Type B pancreatic cell (in vitro differentiated cells): ENCODE data around the gene SZT2. TPM values are rescaled to one million over a fixed set of nuclear protein-coding genes. Genes with fewer than 3 reads are reported as not detected.
A peak's percentile ranks its signal among the peaks of the same experiment; 100 is the strongest.
"Not testable (repeated sequence)": the region's sequence is repeated elsewhere in the genome, so short reads cannot be mapped to it uniquely, and the experiment has no call there.

Experiments
- DNase-seq: peaks from one replicate; pipeline ENCODE4 v3.0.0; 2021; ENCODE audit warnings: mixed read lengths; ENCODE audit not compliant: unreplicated experiment; ENCODE audit errors: extremely low spot score
- H3K27ac Mint-ChIP-seq: 2 replicates; pipeline ENCODE4 v1.8.0; 2021; ENCODE audit warnings: mild to moderate bottlenecking, mixed read lengths
- H3K27me3 Mint-ChIP-seq: 2 replicates; pipeline ENCODE4 v1.8.0; 2021; ENCODE audit warnings: mixed read lengths
- H3K36me3 Mint-ChIP-seq: 2 replicates; pipeline ENCODE4 v1.8.0; 2021; ENCODE audit warnings: mixed read lengths
- H3K4me1 Mint-ChIP-seq: one replicate; pipeline ENCODE4 v1.8.0; 2021; ENCODE audit warnings: mixed read lengths; ENCODE audit not compliant: unreplicated experiment
- H3K4me3 Mint-ChIP-seq: 2 replicates; pipeline ENCODE4 v1.8.0; 2021; ENCODE audit warnings: mild to moderate bottlenecking, mixed read lengths
- H3K9me3 Mint-ChIP-seq: 2 replicates; pipeline ENCODE4 v1.8.0; 2021; ENCODE audit warnings: mixed read lengths
- total RNA-seq: library from RNA; stranded (reverse); gene quantifications from 2 replicates; pipeline ENCODE4 v1.2.1, GENCODE V29; 2021; ENCODE audit warnings: low replicate concordance
- TF ChIP-seq, protein P1 (sequence below): fragments of 200-600 bp; sonication (generic); conservative IDR thresholded peaks from 2 replicates; pipeline ENCODE4 v1.5.0; 2021; ENCODE audit warnings: antibody characterized with exemption, mild to moderate bottlenecking

SZT2 gene
- total RNA-seq, 1 donor from 2014 or later, result 65.7 TPM

- Mint-ChIP-seq H3K9me3 (no peaks in the 10 kb centered on the region), H3K27me3 (no peaks in the 10 kb centered on the region), H3K4me1 (peaks cover 5% of the 10 kb centered on the region), H3K36me3 (peaks cover 19% of the 10 kb centered on the region), H3K4me3 (no peak overlapping the region), H3K27ac (peak overlapping the region; percentile 32)
- DNase-seq, result no peak
- TF ChIP-seq, protein P1, sequence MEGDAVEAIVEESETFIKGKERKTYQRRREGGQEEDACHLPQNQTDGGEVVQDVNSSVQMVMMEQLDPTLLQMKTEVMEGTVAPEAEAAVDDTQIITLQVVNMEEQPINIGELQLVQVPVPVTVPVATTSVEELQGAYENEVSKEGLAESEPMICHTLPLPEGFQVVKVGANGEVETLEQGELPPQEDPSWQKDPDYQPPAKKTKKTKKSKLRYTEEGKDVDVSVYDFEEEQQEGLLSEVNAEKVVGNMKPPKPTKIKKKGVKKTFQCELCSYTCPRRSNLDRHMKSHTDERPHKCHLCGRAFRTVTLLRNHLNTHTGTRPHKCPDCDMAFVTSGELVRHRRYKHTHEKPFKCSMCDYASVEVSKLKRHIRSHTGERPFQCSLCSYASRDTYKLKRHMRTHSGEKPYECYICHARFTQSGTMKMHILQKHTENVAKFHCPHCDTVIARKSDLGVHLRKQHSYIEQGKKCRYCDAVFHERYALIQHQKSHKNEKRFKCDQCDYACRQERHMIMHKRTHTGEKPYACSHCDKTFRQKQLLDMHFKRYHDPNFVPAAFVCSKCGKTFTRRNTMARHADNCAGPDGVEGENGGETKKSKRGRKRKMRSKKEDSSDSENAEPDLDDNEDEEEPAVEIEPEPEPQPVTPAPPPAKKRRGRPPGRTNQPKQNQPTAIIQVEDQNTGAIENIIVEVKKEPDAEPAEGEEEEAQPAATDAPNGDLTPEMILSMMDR, result no peak
These were observed 6.4 kb downstream of the SZT2 start for GRCh38 chr1:43396059-43396458.

GRCh38 chr1:43398227-43398626 lies 8.5 kb downstream of the SZT2 start:
- Mint-ChIP-seq H3K9me3 (no peaks in the 10 kb centered on the region), H3K4me1 (peaks cover 9% of the 10 kb centered on the region), H3K27ac (no peak overlapping the region), H3K36me3 (peaks cover 24% of the 10 kb centered on the region), H3K4me3 (no peak overlapping the region), H3K27me3 (no peaks in the 10 kb centered on the region)
- no peak for DNase-seq
- TF ChIP-seq, protein P1, result no peak

- not testable (repeated sequence) for H3K9me3 Mint-ChIP-seq, H3K27ac Mint-ChIP-seq, H3K27me3 Mint-ChIP-seq, H3K4me3 Mint-ChIP-seq, H3K4me1 Mint-ChIP-seq, DNase-seq
- peaks cover 33% of the 10 kb centered on the region for H3K36me3 Mint-ChIP-seq
These were observed 10.7 kb downstream of the SZT2 start for GRCh38 chr1:43400441-43400840.

- no peak for DNase-seq
- Mint-ChIP-seq H3K27me3 (no peaks in the 10 kb centered on the region), H3K36me3 (peaks cover 41% of the 10 kb centered on the region), H3K4me3 (no peak overlapping the region), H3K4me1 (peaks cover 9% of the 10 kb centered on the region), H3K9me3 (no peaks in the 10 kb centered on the region), H3K27ac (no peak overlapping the region)
- TF ChIP-seq, protein P1, result no peak
These were observed 12.6 kb downstream of the SZT2 start for GRCh38 chr1:43402089-43402865.

GRCh38 chr1:43404353-43404752 lies 14.7 kb downstream of the SZT2 start:
- Mint-ChIP-seq H3K36me3 (peaks cover 35% of the 10 kb centered on the region), H3K4me1 (peaks cover 9% of the 10 kb centered on the region), H3K9me3 (no peaks in the 10 kb centered on the region), H3K4me3 (no peak overlapping the region), H3K27me3 (no peaks in the 10 kb centered on the region), H3K27ac (no peak overlapping the region)
- DNase-seq, result no peak
- TF ChIP-seq, protein P1, result no peak

DNA sequence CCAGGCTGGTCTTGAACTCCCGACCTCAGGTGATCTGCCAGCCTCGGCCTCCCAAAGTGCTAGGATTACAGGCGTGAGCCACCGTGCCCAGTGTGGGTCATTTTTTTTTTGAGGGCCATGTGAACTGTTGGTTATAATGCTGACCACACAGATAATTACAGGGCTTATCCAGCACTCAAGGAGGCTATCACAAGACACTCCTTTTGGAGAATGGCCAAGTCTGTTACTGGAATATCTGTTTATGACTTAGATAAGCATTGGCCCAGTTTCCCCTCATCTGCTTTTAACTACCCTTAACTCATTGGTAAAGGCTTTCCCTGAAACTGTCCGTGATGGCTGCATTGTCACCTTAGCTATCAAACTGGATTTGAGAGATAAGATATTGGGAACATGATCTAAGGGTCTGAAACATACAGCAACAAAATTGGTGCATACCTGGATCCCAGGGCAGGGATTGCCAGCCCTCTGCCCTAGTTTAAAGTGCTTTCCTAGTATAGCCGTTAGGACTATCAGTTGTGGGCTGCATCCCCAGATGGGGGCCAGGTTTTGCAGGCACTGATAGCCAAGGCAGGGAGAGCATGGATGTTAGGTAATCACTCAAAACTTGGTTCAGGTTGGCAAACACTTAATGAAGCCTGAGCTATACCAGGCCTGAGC lies 15.6 kb downstream of the SZT2 start:
- H3K4me1 Mint-ChIP-seq, result peaks cover 9% of the 10 kb centered on the region
- no peak overlapping the region for H3K27ac Mint-ChIP-seq
- H3K36me3 Mint-ChIP-seq, result peaks cover 39% of the 10 kb centered on the region
- no peaks in the 10 kb centered on the region for H3K27me3 Mint-ChIP-seq
- DNase-seq, result no peak
- H3K9me3 Mint-ChIP-seq, result no peaks in the 10 kb centered on the region
- no peak overlapping the region for H3K4me3 Mint-ChIP-seq
- TF ChIP-seq, protein P1, result no peak
